ENCODE measurements around the gene FAXC.

DNA sequence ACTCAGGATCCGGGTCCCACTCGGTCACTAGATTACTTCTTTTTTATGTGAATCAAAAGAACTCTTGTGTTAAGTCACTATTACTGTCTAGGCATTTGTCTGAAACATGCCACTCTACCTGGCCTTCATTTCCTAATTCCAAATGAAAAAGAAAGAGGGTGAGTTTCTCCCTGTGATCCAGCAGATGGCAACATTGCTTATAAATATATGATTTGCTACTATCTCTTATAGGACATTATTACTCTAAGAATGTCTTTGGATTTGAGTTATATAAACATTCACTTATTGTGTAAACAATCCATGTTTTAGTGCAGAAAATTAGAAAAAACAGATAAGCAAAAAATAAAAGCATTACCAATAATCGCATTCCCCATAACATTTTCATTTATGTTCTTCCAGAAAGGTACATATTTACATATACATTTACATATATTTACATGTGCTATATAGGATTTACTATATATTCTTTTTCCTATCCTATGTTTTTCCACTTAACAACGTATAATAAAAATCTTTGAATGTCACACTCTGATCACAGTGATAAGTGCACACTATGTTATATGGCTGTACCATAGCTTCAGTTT, 66.9 kb downstream of the FAXC start:
- TF ChIP-seq, protein P1, sequence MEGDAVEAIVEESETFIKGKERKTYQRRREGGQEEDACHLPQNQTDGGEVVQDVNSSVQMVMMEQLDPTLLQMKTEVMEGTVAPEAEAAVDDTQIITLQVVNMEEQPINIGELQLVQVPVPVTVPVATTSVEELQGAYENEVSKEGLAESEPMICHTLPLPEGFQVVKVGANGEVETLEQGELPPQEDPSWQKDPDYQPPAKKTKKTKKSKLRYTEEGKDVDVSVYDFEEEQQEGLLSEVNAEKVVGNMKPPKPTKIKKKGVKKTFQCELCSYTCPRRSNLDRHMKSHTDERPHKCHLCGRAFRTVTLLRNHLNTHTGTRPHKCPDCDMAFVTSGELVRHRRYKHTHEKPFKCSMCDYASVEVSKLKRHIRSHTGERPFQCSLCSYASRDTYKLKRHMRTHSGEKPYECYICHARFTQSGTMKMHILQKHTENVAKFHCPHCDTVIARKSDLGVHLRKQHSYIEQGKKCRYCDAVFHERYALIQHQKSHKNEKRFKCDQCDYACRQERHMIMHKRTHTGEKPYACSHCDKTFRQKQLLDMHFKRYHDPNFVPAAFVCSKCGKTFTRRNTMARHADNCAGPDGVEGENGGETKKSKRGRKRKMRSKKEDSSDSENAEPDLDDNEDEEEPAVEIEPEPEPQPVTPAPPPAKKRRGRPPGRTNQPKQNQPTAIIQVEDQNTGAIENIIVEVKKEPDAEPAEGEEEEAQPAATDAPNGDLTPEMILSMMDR (IDR thresholded peaks at IDR 0.05; ENCODE audit: low read length): peak; percentile 51
- no peak for TF ChIP-seq EZH2 (optimal IDR thresholded peaks at IDR 0.05; ENCODE audit: low read depth, low read length)
- TF ChIP-seq EZH2phosphoT487 (IDR thresholded peaks at IDR 0.05; ENCODE audit: low read length): no peak
